SHP77 (cell line): ENCODE measurements around the gene FYN.
"Not testable (repeated sequence)": the region's sequence is repeated elsewhere in the genome, so short reads cannot be mapped to it uniquely, and the experiment has no call there.

Experiments used
- DNase-seq, 2 experiments: peaks; one replicate each; lab custom pipeline; 2025; lab: John Stamatoyannopoulos, UW

FYN gene

GRCh38 chr6:111789598-111789997, 83.7 kb downstream of the FYN start:
- DNase-seq = no peak

GRCh38 chr6:111788379-111789276, 84.6 kb downstream of the FYN start:
- no peak for DNase-seq

GRCh38 chr6:111786151-111786550, 87.1 kb downstream of the FYN start:
- DNase-seq = not testable (repeated sequence)

GRCh38 chr6:111784433-111784832, 88.8 kb downstream of the FYN start:
- no peak for DNase-seq

GRCh38 chr6:111782887-111783466, 90.3 kb downstream of the FYN start:
- no peak for DNase-seq

- no peak for DNase-seq
Observed at GRCh38 chr6:111782192-111782809, 91.0 kb downstream of the FYN start.

- DNase-seq = no peak
Observed at GRCh38 chr6:111781041-111781708, 92.1 kb downstream of the FYN start.

GRCh38 chr6:111780393-111780792, 92.9 kb downstream of the FYN start:
- DNase-seq = no peak

GRCh38 chr6:111779660-111780059, 93.6 kb downstream of the FYN start:
- no peak for DNase-seq

GRCh38 chr6:111779031-111779430, 94.2 kb downstream of the FYN start:
- DNase-seq = no peak

- DNase-seq = no peak
Observed at GRCh38 chr6:111777357-111777756, 95.9 kb downstream of the FYN start.

GRCh38 chr6:111776236-111777221, 96.7 kb downstream of the FYN start:
- no peak for DNase-seq

- DNase-seq = no peak
Observed at GRCh38 chr6:111775145-111775922, 97.9 kb downstream of the FYN start.

- no peak for DNase-seq
Observed at GRCh38 chr6:111774346-111774703, 98.9 kb downstream of the FYN start.

- no peak for DNase-seq
Observed at GRCh38 chr6:111773501-111774345, 99.5 kb downstream of the FYN start.

GRCh38 chr6:111772381-111772780, 100.9 kb downstream of the FYN start:
- DNase-seq = no peak

- DNase-seq = no peak
Observed at GRCh38 chr6:111771629-111772028, 101.6 kb downstream of the FYN start.

GRCh38 chr6:111771094-111771432, 102.2 kb downstream of the FYN start:
- DNase-seq = no peak

GRCh38 chr6:111770263-111771093, 102.8 kb downstream of the FYN start:
- no peak for DNase-seq
